Breast epithelium (tissue), 4 donors: Measurements from ENCODE around the gene ADCK1. TPM values are rescaled to one million over a fixed set of nuclear protein-coding genes. Genes with fewer than 3 reads are reported as not detected.

Experiments used
- DNase-seq, 2 donors: peaks; one replicate each; pipeline ENCODE4 v3.0.0-alpha.2; 2019; ENCODE audit warnings: low spot score in 2 of 2
- H3K27ac ChIP-seq, 2 donors: fragments of 200-600 bp; sonication (generic) in 1 of 2; one replicate each; pipeline ENCODE4 v1.5.1; 2016 to 2019; ENCODE audit warnings: mild to moderate bottlenecking in 1 of 2
- H3K27me3 ChIP-seq, 2 donors: fragments of 200-600 bp; sonication (generic) in 1 of 2; one replicate each; pipeline versions ENCODE4 v1.5.1 to v1.6.0; 2017 to 2019; ENCODE audit warnings: control low read depth in 1 of 2, mild to moderate bottlenecking in 1 of 2
- H3K36me3 ChIP-seq: fragments of 200-600 bp; one replicate; pipeline ENCODE4 v1.5.1; 2019
- H3K4me1 ChIP-seq, 2 donors: fragments of 200-600 bp; sonication (generic); one replicate each; pipeline ENCODE4 v1.5.1; 2016 to 2019; ENCODE audit warnings: control low read depth in 1 of 2
- H3K4me3 ChIP-seq, 3 donors: fragments of 200-600 bp; sonication (generic); 1 replicate in 2 of 3; 2 replicates in 1 of 3; pipeline ENCODE4 v1.5.1; 2016 to 2019; ENCODE audit warnings: mild to moderate bottlenecking in 3 of 3, moderate library complexity in 2 of 3
- H3K9me3 ChIP-seq, 2 donors: fragments of 200-600 bp; sonication (generic) in 1 of 2; one replicate each; pipeline ENCODE4 v1.5.1; 2016 to 2019; ENCODE audit warnings: control low read depth in 1 of 2
- CTCF ChIP-seq, 3 donors: fragments of 450-650 bp; IDR thresholded peaks; one replicate each; pipeline ENCODE4 v1.5.1; 2016 to 2017; ENCODE audit warnings: antibody characterized with exemption in 3 of 3, mild to moderate bottlenecking in 3 of 3, moderate library complexity in 3 of 3
- POLR2A ChIP-seq: fragments of 450-650 bp; IDR thresholded peaks from one replicate; pipeline ENCODE4 v1.6.1; 2016; ENCODE audit warnings: antibody characterized with exemption, mild to moderate bottlenecking, moderate library complexity
- POLR2AphosphoS5 ChIP-seq, 3 donors: sonication (generic); formaldehyde crosslinking; IDR thresholded peaks; one replicate each; pipeline ENCODE4 v1.6.1; 2017; ENCODE audit warnings: antibody characterized with exemption in 3 of 3
- intact Hi-C: fragments of 100-400 bp; cut with DNase I; formaldehyde crosslinking; loops from one replicate; pipeline ENCODE4 v1.15.1; 2023; ENCODE audit warnings: low total_unique reads
- total RNA-seq, 3 donors: library from RNA; depleted of rRNA; stranded (reverse); fragments of >200 nt; gene quantifications; one replicate each; pipeline ENCODE4 v1.1.0, GENCODE V29; 2016

The ADCK1 gene
- total RNA-seq, 3 donors from 2014 or later, result 4.6 to 8.3 (median 4.9) TPM

DNA sequence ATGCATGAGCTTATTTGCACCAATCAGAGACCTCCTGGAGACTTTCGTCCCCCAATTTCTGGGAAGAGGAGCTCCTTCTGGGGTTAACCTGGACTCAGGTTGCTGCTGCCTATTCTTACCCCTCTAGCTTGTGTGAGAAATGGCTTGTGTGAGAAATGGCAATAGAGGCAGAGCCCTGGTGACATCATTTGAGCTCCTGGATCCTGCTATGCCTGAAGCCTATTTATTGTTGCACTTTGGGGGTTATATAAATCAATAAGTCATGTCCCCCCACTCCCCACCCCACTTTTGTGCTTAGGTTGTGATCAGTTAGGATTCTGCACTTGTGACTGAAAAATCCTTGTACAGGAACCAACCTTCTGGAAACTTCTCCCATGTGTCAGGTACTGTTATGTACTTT, 167.2 kb downstream of the ADCK1 start:
- DNase-seq, result no peak
- intact Hi-C loops, result no loop called here
- Histone ChIP-seq H3K4me3 (no peak overlapping the region), H3K27me3 (peaks cover 0 to 8% of the 10 kb centered on the region in 2 donors), H3K9me3 (no peaks in the 10 kb centered on the region), H3K4me1 (no peaks in the 10 kb centered on the region), H3K36me3 (no peaks in the 10 kb centered on the region), H3K27ac (no peak overlapping the region)
- TF ChIP-seq POLR2AphosphoS5 (IDR thresholded peaks at IDR 0.05), result no peak
- no peak for TF ChIP-seq POLR2A
- no peak for TF ChIP-seq CTCF (IDR thresholded peaks at IDR 0.05)

DNA sequence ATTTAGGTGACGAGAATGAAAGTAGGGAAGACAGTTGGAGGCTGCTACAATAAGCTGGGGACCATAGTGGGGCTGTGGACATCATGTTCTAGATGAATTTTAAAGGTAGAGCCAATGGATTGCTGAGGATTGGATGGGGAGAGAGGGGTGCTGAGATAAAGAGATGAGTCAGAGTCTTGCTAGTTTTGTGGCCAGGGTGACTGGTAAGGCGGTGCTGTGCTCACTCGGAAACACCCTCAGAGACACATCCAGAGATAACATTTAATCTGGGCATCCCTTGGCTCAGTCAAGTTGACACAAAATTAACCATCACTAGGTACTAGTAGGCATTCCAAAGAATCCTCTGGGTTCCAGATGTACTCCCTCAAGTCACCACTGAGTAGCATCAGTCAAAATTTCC, 170.7 kb downstream of the ADCK1 start:
- Histone ChIP-seq H3K36me3 (no peaks in the 10 kb centered on the region), H3K27ac (no peak overlapping the region), H3K4me3 (no peak overlapping the region), H3K27me3 (no peaks in the 10 kb centered on the region), H3K4me1 (no peaks in the 10 kb centered on the region), H3K9me3 (no peaks in the 10 kb centered on the region)
- TF ChIP-seq POLR2AphosphoS5 (IDR thresholded peaks at IDR 0.05), result no peak
- no peak for DNase-seq
- intact Hi-C loops, result loop anchor here (10.0 kb wide), 1 partner anchor 736 kb away; no protein-coding TSS in a partner anchor

- H3K4me1 ChIP-seq, result no peaks in the 10 kb centered on the region
- H3K27me3 ChIP-seq, result no peaks in the 10 kb centered on the region
- no peak for DNase-seq
- H3K4me3 ChIP-seq, result no peak overlapping the region
- intact Hi-C loops, result loop anchor here (10.0 kb wide), 1 partner anchor 738 kb away; no protein-coding TSS in a partner anchor
- no peaks in the 10 kb centered on the region for H3K9me3 ChIP-seq
- no peaks in the 10 kb centered on the region for H3K36me3 ChIP-seq
- no peak overlapping the region for H3K27ac ChIP-seq
- no peak for TF ChIP-seq POLR2A
- no peak for TF ChIP-seq POLR2AphosphoS5 (IDR thresholded peaks at IDR 0.05)
- no peak for TF ChIP-seq CTCF (IDR thresholded peaks at IDR 0.05)
These were observed 173.3 kb downstream of the ADCK1 start for GRCh38 chr14:77973246-77973645.

DNA sequence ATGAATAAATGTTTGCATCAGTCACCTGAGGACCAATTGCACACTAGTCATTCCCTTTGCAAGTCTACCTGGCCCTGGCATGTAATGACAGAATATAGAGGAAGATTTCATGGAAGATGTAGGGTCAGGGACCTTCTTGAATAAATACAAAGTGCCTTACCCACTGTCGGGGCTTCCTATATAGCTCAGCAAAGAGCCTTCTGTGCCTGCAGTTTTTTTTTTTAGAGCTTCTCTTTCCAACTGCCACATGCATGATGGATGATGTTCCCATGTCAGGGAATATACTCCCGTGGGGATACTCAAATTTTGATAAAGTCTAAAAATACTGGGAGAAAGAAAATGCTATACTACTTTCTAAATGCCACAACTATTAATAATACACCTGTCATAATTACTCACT, 176.7 kb downstream of the ADCK1 start:
- Histone ChIP-seq H3K36me3 (no peaks in the 10 kb centered on the region), H3K9me3 (no peaks in the 10 kb centered on the region), H3K4me3 (no peak overlapping the region), H3K4me1 (no peaks in the 10 kb centered on the region), H3K27ac (no peak overlapping the region), H3K27me3 (no peaks in the 10 kb centered on the region)
- intact Hi-C loops, result loop anchor here (10.0 kb wide), 1 partner anchor 742 kb away; no protein-coding TSS in a partner anchor
- DNase-seq, result no peak
- TF ChIP-seq POLR2AphosphoS5 (IDR thresholded peaks at IDR 0.05) (no peak), POLR2A (no peak), CTCF (IDR thresholded peaks at IDR 0.05) (no peak)

- Histone ChIP-seq H3K9me3 (no peaks in the 10 kb centered on the region), H3K27ac (no peak overlapping the region)
These were observed 179.3 kb downstream of the ADCK1 start for GRCh38 chr14:77979171-77979570.

More at GRCh38 chr14:77979171-77979570, 179.3 kb downstream of the ADCK1 start:
- no peak for DNase-seq
- TF ChIP-seq POLR2AphosphoS5 (IDR thresholded peaks at IDR 0.05) (no peak), POLR2A (no peak), CTCF (IDR thresholded peaks at IDR 0.05) (no peak)
- intact Hi-C loops, result loop anchor here (10.0 kb wide), 1 partner anchor 744 kb away; no protein-coding TSS in a partner anchor
- no peaks in the 10 kb centered on the region for H3K27me3 ChIP-seq
- H3K4me3 ChIP-seq, result no peak overlapping the region
- no peaks in the 10 kb centered on the region for H3K4me1 ChIP-seq
- H3K36me3 ChIP-seq, result no peaks in the 10 kb centered on the region
